Endothelial cell of umbilical vein (primary cell): Measurements from ENCODE around the gene BAZ1A.

Experiments
- EZH2 ChIP-seq: IDR thresholded peaks from 2 replicates; pipeline ENCODE4 v1.6.1; 2012; ENCODE audit warnings: borderline replicate concordance, low read depth, mild to moderate bottlenecking, moderate library complexity, low read length, inconsistent platforms; ENCODE audit not compliant: severe bottlenecking
- FOS ChIP-seq: IDR thresholded peaks from 2 replicates; pipeline ENCODE4 v1.6.1; 2011; ENCODE audit warnings: mild to moderate bottlenecking, low read length, moderate library complexity, borderline replicate concordance; ENCODE audit not compliant: insufficient read depth
- GATA2 ChIP-seq: IDR thresholded peaks from 2 replicates; pipeline ENCODE4 v1.7.0; 2011; ENCODE audit warnings: low read depth, mild to moderate bottlenecking, moderate library complexity, mixed read lengths, low read length; ENCODE audit not compliant: insufficient read length, insufficient read depth
- JUN ChIP-seq: IDR thresholded peaks from 2 replicates; pipeline ENCODE4 v1.6.1; 2011; ENCODE audit warnings: borderline replicate concordance, low read depth; ENCODE audit not compliant: insufficient read length, insufficient read depth
- MYC ChIP-seq: IDR thresholded peaks from one replicate; pipeline ENCODE4 v1.6.1; 2011; ENCODE audit warnings: mild to moderate bottlenecking, low read depth, low read length
- POLR2A ChIP-seq: IDR thresholded peaks from 2 replicates; pipeline ENCODE4 v1.6.1; 2012; ENCODE audit warnings: low read depth, mild to moderate bottlenecking, control low read depth, low read length
- POLR2AphosphoS5 ChIP-seq: IDR thresholded peaks from 2 replicates; pipeline ENCODE4 v1.6.1; 2012; ENCODE audit warnings: low read depth, mild to moderate bottlenecking, control low read depth, low read length, moderate library complexity; ENCODE audit not compliant: insufficient read depth
- TF ChIP-seq, protein P1 (sequence below), 2 donors: IDR thresholded peaks; 1 replicate in 1 of 2; 2 replicates in 1 of 2; pipeline ENCODE4 v1.5.1; 2011; ENCODE audit warnings: low read length in 2 of 2, mild to moderate bottlenecking in 2 of 2, moderate library complexity in 2 of 2, control low read depth in 1 of 2, inconsistent platforms in 1 of 2, low read depth in 1 of 2; ENCODE audit not compliant: insufficient read depth in 1 of 2; ENCODE audit errors: extremely low read depth in 1 of 2
- TF ChIP-seq, protein P2 (sequence below): IDR thresholded peaks from 2 replicates; pipeline ENCODE4 v1.6.1; 2011; ENCODE audit not compliant: insufficient read depth, insufficient read length

DNA sequence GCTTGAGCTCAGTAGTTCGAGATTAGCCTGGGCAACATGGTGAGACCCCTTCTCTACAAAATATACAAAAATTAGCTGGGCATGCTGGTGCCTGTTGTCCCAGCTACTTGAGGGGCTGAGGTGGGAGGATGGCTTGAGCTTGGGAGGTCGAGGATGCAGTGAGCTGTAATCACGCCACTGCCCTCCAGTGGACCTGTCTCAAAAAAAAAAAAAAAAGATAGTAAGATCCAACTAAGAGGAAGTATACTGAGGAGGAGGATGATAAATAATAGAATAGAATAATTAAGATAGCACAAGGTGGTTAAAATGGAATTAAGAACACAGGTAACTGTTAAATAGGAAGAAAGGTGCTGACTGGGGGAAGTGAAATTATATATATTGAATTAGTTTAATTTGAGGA is 37.0 kb upstream of the BAZ1A start:
- TF ChIP-seq, protein P1, sequence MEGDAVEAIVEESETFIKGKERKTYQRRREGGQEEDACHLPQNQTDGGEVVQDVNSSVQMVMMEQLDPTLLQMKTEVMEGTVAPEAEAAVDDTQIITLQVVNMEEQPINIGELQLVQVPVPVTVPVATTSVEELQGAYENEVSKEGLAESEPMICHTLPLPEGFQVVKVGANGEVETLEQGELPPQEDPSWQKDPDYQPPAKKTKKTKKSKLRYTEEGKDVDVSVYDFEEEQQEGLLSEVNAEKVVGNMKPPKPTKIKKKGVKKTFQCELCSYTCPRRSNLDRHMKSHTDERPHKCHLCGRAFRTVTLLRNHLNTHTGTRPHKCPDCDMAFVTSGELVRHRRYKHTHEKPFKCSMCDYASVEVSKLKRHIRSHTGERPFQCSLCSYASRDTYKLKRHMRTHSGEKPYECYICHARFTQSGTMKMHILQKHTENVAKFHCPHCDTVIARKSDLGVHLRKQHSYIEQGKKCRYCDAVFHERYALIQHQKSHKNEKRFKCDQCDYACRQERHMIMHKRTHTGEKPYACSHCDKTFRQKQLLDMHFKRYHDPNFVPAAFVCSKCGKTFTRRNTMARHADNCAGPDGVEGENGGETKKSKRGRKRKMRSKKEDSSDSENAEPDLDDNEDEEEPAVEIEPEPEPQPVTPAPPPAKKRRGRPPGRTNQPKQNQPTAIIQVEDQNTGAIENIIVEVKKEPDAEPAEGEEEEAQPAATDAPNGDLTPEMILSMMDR (IDR thresholded peaks at IDR 0.05; ENCODE audit: extremely low read depth in 1 of 2, insufficient read depth in 1 of 2, low read depth in 1 of 2, low read length in 2 of 2): no peak
- TF ChIP-seq POLR2A (no peak), EZH2 (no peak), POLR2AphosphoS5 (no peak), FOS (no peak), MYC (no peak), JUN (no peak), GATA2 (no peak)
- TF ChIP-seq, protein P2, sequence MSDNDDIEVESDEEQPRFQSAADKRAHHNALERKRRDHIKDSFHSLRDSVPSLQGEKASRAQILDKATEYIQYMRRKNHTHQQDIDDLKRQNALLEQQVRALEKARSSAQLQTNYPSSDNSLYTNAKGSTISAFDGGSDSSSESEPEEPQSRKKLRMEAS: no peak
